Thyroid gland (tissue), 4 donors: Measurements from ENCODE around the gene TBL1XR1.

Experiments used
- CTCF ChIP-seq, 6 experiments: fragments of 200-600 bp in 3 of 6; fragments of 450-650 bp in 3 of 6; sonication (generic) in 3 of 6; IDR thresholded peaks; one replicate each; pipeline ENCODE4 v1.5.1; 2016 to 2019; ENCODE audit warnings: antibody characterized with exemption in 6 of 6, mild to moderate bottlenecking in 2 of 6, inconsistent platforms in 1 of 6, moderate library complexity in 1 of 6
- POLR2A ChIP-seq, 2 donors: fragments of 450-650 bp; IDR thresholded peaks; one replicate each; pipeline ENCODE4 v1.6.1; 2017; ENCODE audit warnings: antibody characterized with exemption in 2 of 2, mild to moderate bottlenecking in 2 of 2, moderate library complexity in 1 of 2

- TF ChIP-seq CTCF (IDR thresholded peaks at IDR 0.05), result no peak
- TF ChIP-seq POLR2A (IDR thresholded peaks at IDR 0.05), result no peak
These were observed 136.8 kb downstream of the TBL1XR1 start for GRCh38 chr3:177060492-177060891.
